T-cell (primary cell): Measurements from ENCODE around the gene PRKD3. TPM values are rescaled to one million over a fixed set of nuclear protein-coding genes. Genes with fewer than 3 reads are reported as not detected.

ENCODE experiments used
- ATAC-seq, 4 experiments: fragments of 200-7000 bp in 3 of 4; fragments of 150-1000 bp in 1 of 4; cut with Tn5 transposase; replicated peaks in 1 of 4; 1 replicate in 3 of 4; 2 replicates in 1 of 4; pipeline ENCODE4 v1.10.0; 2021; ENCODE audit warnings: moderate library complexity in 3 of 4, mild to moderate bottlenecking in 2 of 4, moderate number of reproducible peaks in 1 of 4
- CTCF ChIA-PET, 2 donors: fragments of 300-600 bp; sonication (Branson Sonifier 250); formaldehyde crosslinking; loops; one replicate each; lab custom pipeline; 2022; ENCODE audit warnings: antibody characterized with exemption in 2 of 2; lab: Charles Lee
- POLR2A ChIA-PET, 2 donors: fragments of 300-600 bp; sonication (Branson Sonifier 250); formaldehyde crosslinking; loops; one replicate each; lab custom pipeline; 2022; ENCODE audit warnings: antibody characterized with exemption in 2 of 2; lab: Charles Lee
- DNase-seq, 35 experiments: peaks; one replicate each; pipeline versions ENCODE4 v3.0.0 to v3.0.0-alpha.2; 2013 to 2023
- H3K27ac ChIP-seq: one replicate; pipeline ENCODE4 v1.5.1; 2013; ENCODE audit warnings: low read length
- H3K27me3 ChIP-seq, 2 experiments: replicated peaks in 1 of 2; 1 replicate in 1 of 2; 2 replicates in 1 of 2; pipeline versions ENCODE4 v1.6.1 to v1.7.0; 2013; ENCODE audit warnings: low read length in 1 of 2, mixed read lengths in 1 of 2; ENCODE audit not compliant: control insufficient read depth in 2 of 2, insufficient read depth in 2 of 2; ENCODE audit errors: extremely low read depth in 1 of 2
- H3K36me3 ChIP-seq, 2 donors: 1 replicate in 1 of 2; 2 replicates in 1 of 2; pipeline versions ENCODE4 v1.6.1 to v1.7.0; 2013; ENCODE audit warnings: low read length in 1 of 2; ENCODE audit not compliant: control insufficient read depth in 2 of 2, insufficient read depth in 1 of 2; ENCODE audit errors: extremely low read depth in 1 of 2
- H3K4me1 ChIP-seq, 2 experiments: 1 replicate in 1 of 2; 2 replicates in 1 of 2; pipeline versions ENCODE4 v1.6.1 to v1.7.0; 2013; ENCODE audit warnings: low read length in 2 of 2, mixed read lengths in 1 of 2; ENCODE audit not compliant: insufficient read depth in 2 of 2, control insufficient read depth in 1 of 2; ENCODE audit errors: extremely low read depth in 1 of 2
- H3K4me3 ChIP-seq, 2 donors: 1 replicate in 1 of 2; 2 replicates in 1 of 2; pipeline versions ENCODE4 v1.5.1 to v1.7.0; 2013; ENCODE audit warnings: mild to moderate bottlenecking in 2 of 2, low read length in 1 of 2, moderate library complexity in 1 of 2; ENCODE audit not compliant: control insufficient read depth in 1 of 2; ENCODE audit errors: extremely low read depth in 1 of 2
- H3K9me3 ChIP-seq: 2 replicates; pipeline ENCODE4 v1.7.0; 2013
- H3K27ac Mint-ChIP-seq, 2 donors: one replicate each; pipeline ENCODE4 v1.8.0; 2020 to 2021; ENCODE audit warnings: mild to moderate bottlenecking in 2 of 2, mixed read lengths in 2 of 2
- H3K27me3 Mint-ChIP-seq, 2 donors: one replicate each; pipeline ENCODE4 v1.8.0; 2021 to 2022; ENCODE audit warnings: mixed read lengths in 2 of 2
- H3K36me3 Mint-ChIP-seq: one replicate; pipeline ENCODE4 v1.8.0; 2021; ENCODE audit warnings: mixed read lengths
- H3K4me1 Mint-ChIP-seq, 3 donors: one replicate each; pipeline ENCODE4 v1.8.0; 2020 to 2022; ENCODE audit warnings: mixed read lengths in 3 of 3, mild to moderate bottlenecking in 1 of 3
- H3K4me3 Mint-ChIP-seq, 3 donors: one replicate each; pipeline ENCODE4 v1.8.0; 2020 to 2022; ENCODE audit warnings: mild to moderate bottlenecking in 3 of 3, mixed read lengths in 3 of 3, moderate library complexity in 3 of 3
- H3K9me3 Mint-ChIP-seq, 3 donors: one replicate each; pipeline ENCODE4 v1.8.0; 2020 to 2022; ENCODE audit warnings: mixed read lengths in 3 of 3
- WGBS: methylation state at CpG from one replicate; pipeline ENCODE4 v1.1.5; 2013; ENCODE audit warnings: missing lambda C conversion rate; ENCODE audit not compliant: insufficient coverage; 5-methylcytosine and 5-hydroxymethylcytosine counted together
- total RNA-seq, 35 experiments: library from RNA in 6 of 35; stranded (reverse) in 6 of 35; fragments of 120-200 nt in 1 of 35; gene quantifications; one replicate each; pipeline versions ENCODE4 v1.2.1 to v1.2.4 and lab custom pipeline; 2013 to 2026

Gene PRKD3
- total RNA-seq (10 to 100 TPM; 30.6 to 45.5 (median 36.9) TPM), total RNA-seq (lab: John Stamatoyannopoulos, UW) (53.7 to 195 (median 107) reads per million in 29 experiments)
- 38.5 TPM for total RNA-seq (2013)

DNA sequence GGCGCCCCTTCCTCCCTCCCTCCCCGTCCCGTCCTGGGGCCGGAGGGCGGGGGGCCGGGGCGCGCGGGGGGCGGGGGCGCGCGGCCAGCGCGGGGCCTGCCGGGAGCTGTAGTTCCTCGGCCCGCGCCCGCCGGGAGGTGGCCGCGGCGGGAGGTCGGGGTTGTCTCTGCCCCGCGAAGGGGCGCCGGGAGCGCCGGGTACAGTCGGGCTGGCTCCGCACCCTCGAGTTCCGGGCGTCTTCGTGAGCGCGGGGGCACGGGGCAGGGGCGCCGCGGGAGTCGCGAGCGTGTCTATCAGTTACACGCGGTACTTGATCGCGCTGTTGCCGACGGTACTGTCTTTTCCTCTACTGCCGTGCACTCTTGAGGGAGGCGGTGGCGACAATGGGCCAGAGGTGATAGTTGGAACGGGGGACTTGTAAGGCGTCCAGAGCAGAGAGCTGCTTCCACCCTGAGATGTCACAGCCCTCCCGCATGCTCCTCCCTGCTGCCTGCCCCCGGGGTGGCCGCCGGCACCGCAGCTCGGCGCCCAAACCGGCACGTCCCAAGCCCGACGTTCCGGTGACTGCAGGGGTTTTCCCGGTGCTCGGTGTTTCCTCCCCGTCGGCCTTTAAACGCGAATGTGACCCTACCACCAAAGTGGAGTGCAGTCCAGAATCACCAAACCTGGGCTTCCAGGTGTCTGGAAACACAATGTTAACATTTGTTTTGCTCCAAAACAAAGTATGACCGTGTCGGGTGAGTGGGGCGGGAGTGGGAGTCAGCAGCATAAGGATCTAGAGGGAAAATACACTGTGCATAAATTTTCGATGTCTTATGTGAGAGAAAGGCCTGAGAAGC, at the start of gene PRKD3:
Gene PRKD3 (minus strand): TSS at position 48 of the 839 bp plus-strand sequence. CDS start 8,309 bp downstream, outside the sequence.
- ChIA-PET CTCF (interaction anchor here in 1 of 2 donors (0.7 kb wide), 1 partner anchor 19 kb away, joined by 3 read pairs; the partner anchor contains the start of gene QPCT), POLR2A (interaction anchor here in 1 of 2 donors (0.7 kb wide), 1 partner anchor 70 kb away, joined by 3 read pairs; no protein-coding TSS in a partner anchor)
- no peaks in the 10 kb centered on the region for H3K9me3 ChIP-seq
- peak within 1 kb of the TSS; percentile 71 to 87 for H3K4me3 ChIP-seq
- no peaks in the 10 kb centered on the region for H3K36me3 ChIP-seq
- Mint-ChIP-seq H3K4me3 (peak within 1 kb of the TSS; percentile 97 to 99 (median 99)), H3K27me3 (peaks cover 3 to 18% of the 10 kb centered on the region in 2 donors), H3K4me1 (peaks cover 35 to 43% (median 38%) of the 10 kb centered on the region in 3 donors), H3K27ac (peak within 1 kb of the TSS; percentile 96 to 97), H3K9me3 (no peaks in the 10 kb centered on the region), H3K36me3 (no peaks in the 10 kb centered on the region)
- H3K4me1 ChIP-seq = peaks cover 18 to 20% of the 10 kb centered on the region in 2 experiments
- peaks cover 0 to 20% of the 10 kb centered on the region in 2 experiments for H3K27me3 ChIP-seq
- H3K27ac ChIP-seq = peak within 1 kb of the TSS; percentile 70
- DNase-seq (peak in 22 of 35 experiments; percentile 7 to 68 (median 39)), ATAC-seq (peak; percentile 68 to 88 (median 82))
- 2% methylated on average over 71 of the region's 79 CpGs for WGBS

DNA sequence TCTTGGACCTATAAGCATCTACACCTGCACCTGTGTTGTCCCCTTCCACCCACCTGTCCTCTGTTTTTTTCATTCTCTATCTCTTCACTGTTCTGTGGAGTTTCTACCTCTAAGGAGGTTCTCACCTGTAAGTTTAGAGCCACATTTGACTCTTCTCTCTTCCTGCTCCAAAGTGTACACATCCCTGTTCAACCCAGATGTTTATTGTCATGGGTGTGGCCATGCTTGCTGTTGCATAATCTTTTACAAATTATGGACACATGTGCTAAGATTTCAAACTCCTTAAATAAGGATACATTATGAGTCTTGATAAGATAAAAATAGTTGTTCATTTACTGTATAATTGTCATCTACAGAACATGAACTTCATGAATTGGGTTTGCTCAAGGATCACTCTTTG, 47.4 kb upstream of the PRKD3 start:
- Histone ChIP-seq H3K4me1 (peaks cover 26 to 32% of the 10 kb centered on the region in 2 experiments), H3K27me3 (peaks cover 2 to 12% of the 10 kb centered on the region in 2 experiments), H3K36me3 (no peaks in the 10 kb centered on the region), H3K27ac (no peak overlapping the region), H3K4me3 (no peak overlapping the region), H3K9me3 (no peaks in the 10 kb centered on the region)
- no peaks in the 10 kb centered on the region for H3K36me3 Mint-ChIP-seq
- no peak overlapping the region for H3K27ac Mint-ChIP-seq
- CTCF ChIA-PET = interaction anchor here in 1 of 2 donors (0.7 kb wide), 1 partner anchor 84 kb away, joined by 3 read pairs; no protein-coding TSS in a partner anchor
- no peak overlapping the region for H3K4me3 Mint-ChIP-seq
- DNase-seq = no peak
- peaks cover 39 to 40% of the 10 kb centered on the region in 2 donors for H3K27me3 Mint-ChIP-seq
- POLR2A ChIA-PET = no interaction called here
- no peak for ATAC-seq
- H3K4me1 Mint-ChIP-seq = peaks cover 13 to 16% (median 16%) of the 10 kb centered on the region in 3 donors
- H3K9me3 Mint-ChIP-seq = no peaks in the 10 kb centered on the region

DNA sequence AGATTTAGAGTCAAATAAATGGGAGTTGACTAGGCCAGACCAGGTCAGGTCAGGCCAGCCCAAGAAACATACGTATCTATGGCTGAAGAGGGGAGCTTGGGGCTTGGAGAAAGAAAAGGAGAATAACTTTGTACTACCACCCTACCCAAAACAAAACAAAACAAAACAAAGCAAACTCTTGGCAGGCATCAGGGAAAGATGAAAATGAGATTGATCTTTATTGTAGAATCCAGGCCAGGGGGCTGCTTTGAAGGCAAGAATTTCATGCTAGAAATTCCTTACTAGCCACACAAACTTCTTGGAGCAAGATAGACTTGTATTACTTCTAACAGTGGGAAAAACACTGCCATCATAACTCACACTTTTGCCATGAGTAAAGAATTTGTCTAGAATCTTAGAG, 46.0 kb upstream of the PRKD3 start:
- H3K4me1 Mint-ChIP-seq = peaks cover 0 to 3% (median 3%) of the 10 kb centered on the region in 3 donors

DNA sequence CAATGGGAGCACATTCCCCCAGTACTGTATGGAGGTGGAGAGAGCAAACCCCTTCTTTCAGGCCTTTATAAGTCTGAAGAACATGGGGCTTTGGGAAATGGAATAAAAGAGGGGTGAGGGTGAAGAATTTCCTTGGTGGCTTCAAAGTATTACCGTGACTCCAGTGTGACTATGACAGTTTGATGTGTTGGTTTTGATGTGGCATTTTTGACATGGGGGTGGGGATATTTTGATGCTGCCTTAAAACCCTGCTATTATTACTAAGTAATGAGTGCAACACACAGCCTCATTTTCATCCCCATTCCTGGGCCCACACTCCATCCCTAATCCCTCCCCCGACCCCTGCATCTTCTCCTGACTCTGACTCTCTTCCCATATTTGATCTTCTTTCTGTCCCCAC, 43.4 kb upstream of the PRKD3 start:
- peak overlapping the region in 1 of 3 donors; percentile 45 for H3K4me3 Mint-ChIP-seq
- Histone ChIP-seq H3K36me3 (no peaks in the 10 kb centered on the region), H3K4me3 (no peak overlapping the region), H3K27ac (no peak overlapping the region), H3K27me3 (peaks cover 2 to 10% of the 10 kb centered on the region in 2 experiments), H3K4me1 (peaks cover 25 to 27% of the 10 kb centered on the region in 2 experiments), H3K9me3 (no peaks in the 10 kb centered on the region)
- DNase-seq (peak in 2 of 35 experiments; percentile 3 to 49), ATAC-seq (peak in 3 of 4 experiments; percentile 60 to 78 (median 61))
- H3K36me3 Mint-ChIP-seq = no peaks in the 10 kb centered on the region
- peaks cover 20 to 21% of the 10 kb centered on the region in 2 donors for H3K27me3 Mint-ChIP-seq
- ChIA-PET POLR2A (interaction anchor here in 1 of 2 donors (0.7 kb wide), 1 partner anchor 140 kb away, joined by 3 read pairs; no protein-coding TSS in a partner anchor), CTCF (interaction anchor here (0.5 to 1.8 kb wide), 4 partner anchors 26 to 1268 kb away, joined by 3 to 6 read pairs (median 3); no protein-coding TSS in a partner anchor)
- no peak overlapping the region for H3K27ac Mint-ChIP-seq
- H3K4me1 Mint-ChIP-seq = no peaks in the 10 kb centered on the region
- no peaks in the 10 kb centered on the region for H3K9me3 Mint-ChIP-seq
- 73% methylated on average over 1 of the region's 2 CpGs for WGBS

More for the DNA sequence above, 46.0 kb upstream of the PRKD3 start:
- POLR2A ChIA-PET = no interaction called here
- H3K4me1 ChIP-seq = peaks cover 23 to 30% of the 10 kb centered on the region in 2 experiments
- H3K9me3 ChIP-seq = no peaks in the 10 kb centered on the region
- Mint-ChIP-seq H3K9me3 (no peaks in the 10 kb centered on the region), H3K4me3 (no peak overlapping the region), H3K27me3 (peaks cover 36% of the 10 kb centered on the region in 2 donors), H3K36me3 (no peaks in the 10 kb centered on the region), H3K27ac (no peak overlapping the region)
- no peaks in the 10 kb centered on the region for H3K36me3 ChIP-seq
- peaks cover 2 to 15% of the 10 kb centered on the region in 2 experiments for H3K27me3 ChIP-seq
- ATAC-seq (no peak), DNase-seq (no peak)
- CTCF ChIA-PET = no interaction called here
- no CpG with 5 or more reads among the region's 1 CpG for WGBS
- no peak overlapping the region for H3K27ac ChIP-seq
- H3K4me3 ChIP-seq = no peak overlapping the region

DNA sequence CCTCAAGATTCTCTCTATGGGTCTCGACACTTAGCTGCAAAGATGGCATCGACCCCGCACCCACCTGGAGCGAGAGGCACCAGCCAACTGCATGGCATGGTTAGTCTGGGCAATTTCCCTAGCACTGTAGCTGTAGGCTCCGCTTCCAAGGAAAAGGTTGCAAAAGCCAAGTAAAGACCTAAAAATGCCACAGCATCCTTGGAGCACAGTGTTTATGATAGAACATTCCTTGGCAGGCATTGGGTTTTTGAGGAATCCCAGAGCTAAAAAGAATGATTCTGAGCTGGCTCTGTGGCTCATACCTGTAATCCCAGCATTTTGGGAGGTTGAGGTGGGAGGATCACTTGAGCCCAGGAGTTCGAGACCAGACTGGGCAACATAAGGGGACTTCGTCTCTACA, 42.7 kb upstream of the PRKD3 start:
- Mint-ChIP-seq H3K4me1 (no peaks in the 10 kb centered on the region), H3K27me3 (peaks cover 21 to 22% of the 10 kb centered on the region in 2 donors), H3K4me3 (peak overlapping the region in 1 of 3 donors; percentile 45), H3K27ac (no peak overlapping the region), H3K36me3 (no peaks in the 10 kb centered on the region), H3K9me3 (no peaks in the 10 kb centered on the region)
- H3K4me3 ChIP-seq = no peak overlapping the region
- H3K27me3 ChIP-seq = peaks cover 2 to 10% of the 10 kb centered on the region in 2 experiments
- ATAC-seq (no peak), DNase-seq (no peak)
- no peaks in the 10 kb centered on the region for H3K9me3 ChIP-seq
- H3K27ac ChIP-seq = no peak overlapping the region
- 89% methylated on average over 5 of the region's 7 CpGs for WGBS
- peaks cover 25 to 27% of the 10 kb centered on the region in 2 experiments for H3K4me1 ChIP-seq
- ChIA-PET CTCF (interaction anchor here (1.0 to 1.8 kb wide), 2 partner anchors 26 to 29 kb away, joined by 3 to 6 read pairs; no protein-coding TSS in a partner anchor), POLR2A (interaction anchor here in 1 of 2 donors (0.7 kb wide), 1 partner anchor 139 kb away, joined by 3 read pairs; no protein-coding TSS in a partner anchor)
- H3K36me3 ChIP-seq = no peaks in the 10 kb centered on the region

DNA sequence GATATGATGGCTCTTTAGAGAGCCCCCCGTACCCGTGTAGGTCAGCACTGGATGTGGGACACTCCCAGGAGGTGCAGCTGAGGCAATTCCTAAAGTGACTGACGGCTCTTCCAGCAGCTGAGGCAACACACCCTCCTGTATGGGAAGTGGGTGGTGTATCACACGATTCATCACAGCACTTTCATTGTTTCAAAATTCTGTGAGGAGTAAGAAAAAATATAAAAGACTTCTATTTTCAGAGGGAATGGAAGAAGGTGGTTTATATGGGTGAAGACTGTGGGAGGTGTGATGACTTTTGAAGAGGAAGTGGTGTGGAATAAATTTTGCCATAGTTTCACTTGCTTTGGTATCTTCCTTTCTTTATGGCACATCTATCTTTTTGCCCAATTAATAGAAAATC, 42.1 kb upstream of the PRKD3 start:
- no peaks in the 10 kb centered on the region for H3K9me3 ChIP-seq
- H3K36me3 ChIP-seq = no peaks in the 10 kb centered on the region
- H3K27ac ChIP-seq = no peak overlapping the region
- peaks cover 25 to 27% of the 10 kb centered on the region in 2 experiments for H3K4me1 ChIP-seq
- POLR2A ChIA-PET = no interaction called here
- H3K27me3 ChIP-seq = peaks cover 0 to 10% of the 10 kb centered on the region in 2 experiments
- H3K4me3 ChIP-seq = no peak overlapping the region
- Mint-ChIP-seq H3K9me3 (no peaks in the 10 kb centered on the region), H3K4me3 (peak overlapping the region in 1 of 3 donors; percentile 45), H3K27ac (peak overlapping the region in 1 of 2 donors; percentile 18), H3K27me3 (peaks cover 19 to 21% of the 10 kb centered on the region in 2 donors), H3K4me1 (no peaks in the 10 kb centered on the region), H3K36me3 (no peaks in the 10 kb centered on the region)
- CTCF ChIA-PET = interaction anchor here in 1 of 2 donors (1.8 kb wide), 1 partner anchor 29 kb away, joined by 6 read pairs; no protein-coding TSS in a partner anchor
- no peak for DNase-seq
- peak in 2 of 4 experiments; percentile 17 to 23 for ATAC-seq
- WGBS = 50% methylated on average over 2 of the region's 4 CpGs
